ENCODE data around the gene TGFBRAP1.

DNA sequence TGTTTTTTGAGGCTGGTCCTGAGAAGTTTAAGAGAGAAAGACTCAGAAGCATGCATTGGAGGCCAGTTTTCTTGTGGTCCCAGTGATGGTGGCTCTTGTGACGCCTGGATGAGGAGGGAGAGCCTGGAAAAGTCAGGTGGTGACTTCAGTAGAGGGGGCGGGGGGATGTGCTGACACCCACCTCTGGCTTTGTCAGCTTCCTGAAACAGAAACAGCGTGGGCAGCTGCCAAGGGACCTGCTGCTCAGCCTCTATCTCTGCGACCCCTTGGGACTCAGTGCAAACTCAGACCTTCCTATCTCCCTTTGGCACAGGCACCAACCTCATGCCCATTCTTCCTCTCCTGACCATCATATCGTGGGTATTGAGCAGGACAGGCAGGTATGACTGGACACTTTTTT lies 6.4 kb downstream of the TGFBRAP1 start:
- TF ChIP-seq, protein P1, sequence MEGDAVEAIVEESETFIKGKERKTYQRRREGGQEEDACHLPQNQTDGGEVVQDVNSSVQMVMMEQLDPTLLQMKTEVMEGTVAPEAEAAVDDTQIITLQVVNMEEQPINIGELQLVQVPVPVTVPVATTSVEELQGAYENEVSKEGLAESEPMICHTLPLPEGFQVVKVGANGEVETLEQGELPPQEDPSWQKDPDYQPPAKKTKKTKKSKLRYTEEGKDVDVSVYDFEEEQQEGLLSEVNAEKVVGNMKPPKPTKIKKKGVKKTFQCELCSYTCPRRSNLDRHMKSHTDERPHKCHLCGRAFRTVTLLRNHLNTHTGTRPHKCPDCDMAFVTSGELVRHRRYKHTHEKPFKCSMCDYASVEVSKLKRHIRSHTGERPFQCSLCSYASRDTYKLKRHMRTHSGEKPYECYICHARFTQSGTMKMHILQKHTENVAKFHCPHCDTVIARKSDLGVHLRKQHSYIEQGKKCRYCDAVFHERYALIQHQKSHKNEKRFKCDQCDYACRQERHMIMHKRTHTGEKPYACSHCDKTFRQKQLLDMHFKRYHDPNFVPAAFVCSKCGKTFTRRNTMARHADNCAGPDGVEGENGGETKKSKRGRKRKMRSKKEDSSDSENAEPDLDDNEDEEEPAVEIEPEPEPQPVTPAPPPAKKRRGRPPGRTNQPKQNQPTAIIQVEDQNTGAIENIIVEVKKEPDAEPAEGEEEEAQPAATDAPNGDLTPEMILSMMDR (IDR thresholded peaks at IDR 0.05): no peak
- TF ChIP-seq POLR2A (IDR thresholded peaks at IDR 0.05) (no peak), EP300 (IDR thresholded peaks at IDR 0.05) (no peak)
